ENCODE measurements around the gene C3. TPM values are rescaled to one million over a fixed set of nuclear protein-coding genes. Genes with fewer than 3 reads are reported as not detected.

Gene C3
- total and polyA plus RNA-seq, 10 donors, result 5.8 to 182 (median 27.5) TPM

GRCh38 chr19:6682607-6683128, 37.8 kb downstream of the C3 start:
- DNase-seq, result no peak
- 59 to 78% (median 70%) methylated on average over 3 of the region's 3 CpGs for WGBS, 5 donors
- Histone ChIP-seq H3K4me1 (peaks cover 0 to 2% (median 0%) of the 10 kb centered on the region in 6 donors), H3K27ac (no peak overlapping the region), H3K9me3 (peaks cover 0 to 6% (median 0%) of the 10 kb centered on the region in 8 donors), H3K36me3 (no peaks in the 10 kb centered on the region), H3K27me3 (replicated peaks in 1 of 7) (no peaks in the 10 kb centered on the region), H3K4me3 (no peak overlapping the region)
- no peak for TF ChIP-seq POLR2A (IDR thresholded peaks at IDR 0.05)
- intact Hi-C loops (cut with DNase I; ENCODE audit: low total_unique reads), result no loop called here

GRCh38 chr19:6680141-6680540, 40.3 kb downstream of the C3 start:
- intact Hi-C loops (cut with DNase I; ENCODE audit: low total_unique reads), result no loop called here
- WGBS, 5 donors, result 92 to 100% (median 93%) methylated on average over 1 of the region's 1 CpG
- H3K4me3 ChIP-seq, result no peak overlapping the region
- DNase-seq, result peak; percentile 22
- H3K4me1 ChIP-seq, result peaks cover 0 to 15% (median 4%) of the 10 kb centered on the region in 6 donors
- H3K36me3 ChIP-seq, result no peaks in the 10 kb centered on the region
- TF ChIP-seq POLR2AphosphoS5 (IDR thresholded peaks at IDR 0.05), result no peak
- no peak for TF ChIP-seq POLR2A (IDR thresholded peaks at IDR 0.05)
- no peak for TF ChIP-seq CTCF (IDR thresholded peaks at IDR 0.05 in 8 of 11, conservative IDR thresholded peaks at IDR 0.05 in 3 of 11)
- no peak overlapping the region for H3K27ac ChIP-seq
- H3K27me3 ChIP-seq (replicated peaks in 1 of 7), result peaks cover 0 to under 1% (median 0%) of the 10 kb centered on the region in 7 donors
- peaks cover 0 to 6% (median 0%) of the 10 kb centered on the region in 8 donors for H3K9me3 ChIP-seq

- H3K36me3 ChIP-seq, result no peaks in the 10 kb centered on the region
These were observed 41.3 kb downstream of the C3 start for GRCh38 chr19:6679139-6679538.

GRCh38 chr19:6678690-6679109, 41.8 kb downstream of the C3 start:
- intact Hi-C loops (cut with DNase I; ENCODE audit: low total_unique reads), result no loop called here
- 80 to 87% (median 86%) methylated on average over 4 of the region's 4 CpGs for WGBS, 5 donors
- peaks cover 0 to 29% (median 15%) of the 10 kb centered on the region in 6 donors for H3K4me1 ChIP-seq
- H3K27ac ChIP-seq, result no peak overlapping the region
- peaks cover 0 to 6% (median 0%) of the 10 kb centered on the region in 8 donors for H3K9me3 ChIP-seq
- peaks cover 0 to 14% (median 0%) of the 10 kb centered on the region in 7 donors for H3K27me3 ChIP-seq (replicated peaks in 1 of 7)
- TF ChIP-seq CTCF (IDR thresholded peaks at IDR 0.05 in 8 of 11, conservative IDR thresholded peaks at IDR 0.05 in 3 of 11) (no peak), POLR2A (IDR thresholded peaks at IDR 0.05) (no peak), POLR2AphosphoS5 (IDR thresholded peaks at IDR 0.05) (no peak)
- H3K4me3 ChIP-seq, result no peak overlapping the region
- H3K36me3 ChIP-seq, result no peaks in the 10 kb centered on the region
- DNase-seq, result peak; percentile 10

More at GRCh38 chr19:6679139-6679538, 41.3 kb downstream of the C3 start:
- no peak overlapping the region for H3K4me3 ChIP-seq
- peak; percentile 62 for DNase-seq
- TF ChIP-seq POLR2A (IDR thresholded peaks at IDR 0.05) (no peak), CTCF (IDR thresholded peaks at IDR 0.05 in 8 of 11, conservative IDR thresholded peaks at IDR 0.05 in 3 of 11) (no peak), POLR2AphosphoS5 (IDR thresholded peaks at IDR 0.05) (no peak)
- intact Hi-C loops (cut with DNase I; ENCODE audit: low total_unique reads), result no loop called here
- H3K4me1 ChIP-seq, result peaks cover 0 to 25% (median 14%) of the 10 kb centered on the region in 6 donors
- peaks cover 0 to 10% (median 0%) of the 10 kb centered on the region in 7 donors for H3K27me3 ChIP-seq (replicated peaks in 1 of 7)
- 81 to 93% (median 84%) methylated on average over 8 of the region's 8 CpGs for WGBS, 5 donors
- peaks cover 0 to 6% (median 0%) of the 10 kb centered on the region in 8 donors for H3K9me3 ChIP-seq
- no peak overlapping the region for H3K27ac ChIP-seq

Measured in spleen (tissue), 11 donors.